Measurements from ENCODE around the gene LMAN2.
A peak's percentile ranks its signal among the peaks of the same experiment; 100 is the strongest.

The LMAN2 gene

GRCh38 chr5:177314376-177315342 lies 36.8 kb downstream of the LMAN2 start:
- H3K9ac ChIP-seq (ENCODE audit: low read length): no peak overlapping the region
- H3K27ac ChIP-seq (ENCODE audit: low read depth, low read length): no peak overlapping the region

DNA sequence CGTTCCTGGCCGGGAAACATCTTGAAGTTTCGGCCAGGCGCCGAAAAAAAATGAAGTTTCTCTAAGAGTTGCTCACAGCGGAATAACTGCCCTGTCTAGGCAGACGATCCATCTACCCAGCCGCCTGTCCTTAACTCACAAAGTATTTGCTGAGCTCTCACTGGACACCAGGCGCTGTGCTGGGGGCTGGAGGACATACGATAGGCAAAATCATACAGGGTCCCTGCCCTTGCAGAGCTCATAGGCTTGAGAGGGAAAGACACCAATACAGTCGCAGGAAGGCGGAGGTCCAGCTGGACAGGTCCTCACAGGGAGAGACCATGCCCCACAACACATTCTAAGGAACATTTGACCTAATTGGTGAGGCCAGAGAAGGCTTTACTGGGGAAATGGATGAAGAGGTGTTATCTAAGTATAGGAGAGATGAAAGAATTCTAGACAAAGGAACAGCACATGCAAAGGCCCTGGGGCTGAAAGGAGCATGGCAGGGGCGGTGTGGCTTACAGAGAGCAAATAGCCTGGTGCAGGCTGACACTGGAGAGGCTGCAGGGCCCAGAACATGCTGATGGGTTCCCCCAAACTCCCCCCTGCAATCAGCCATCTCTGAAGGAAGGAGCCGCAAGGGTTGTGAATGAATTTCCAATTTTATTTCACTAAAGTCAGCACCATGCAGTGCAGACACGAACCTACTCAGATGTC lies 37.8 kb downstream of the LMAN2 start:
- no peak overlapping the region for H3K9ac ChIP-seq (ENCODE audit: low read length)
- no peak overlapping the region for H3K27ac ChIP-seq (ENCODE audit: low read depth, low read length)
- H3K27me3 ChIP-seq (ENCODE audit: control insufficient read depth in 1 of 2, insufficient read depth in 2 of 2, low read length in 2 of 2): no peaks in the 10 kb centered on the region
- H3K36me3 ChIP-seq (ENCODE audit: insufficient read depth, low read length): no peaks in the 10 kb centered on the region
- no peaks in the 10 kb centered on the region for H3K9me3 ChIP-seq (ENCODE audit: low read length)
- H3K4me1 ChIP-seq (ENCODE audit: insufficient read depth, low read length): peaks cover 12% of the 10 kb centered on the region
- H3K4me3 ChIP-seq (ENCODE audit: low read depth in 1 of 2, low read length in 2 of 2): no peak overlapping the region

More at GRCh38 chr5:177314376-177315342, 36.8 kb downstream of the LMAN2 start:
- no peaks in the 10 kb centered on the region for H3K9me3 ChIP-seq (ENCODE audit: low read length)
- no peaks in the 10 kb centered on the region for H3K36me3 ChIP-seq (ENCODE audit: insufficient read depth, low read length)
- peaks cover 10% of the 10 kb centered on the region for H3K4me1 ChIP-seq (ENCODE audit: insufficient read depth, low read length)
- H3K27me3 ChIP-seq (ENCODE audit: control insufficient read depth in 1 of 2, insufficient read depth in 2 of 2, low read length in 2 of 2): no peaks in the 10 kb centered on the region
- H3K4me3 ChIP-seq (ENCODE audit: low read depth in 1 of 2, low read length in 2 of 2): no peak overlapping the region

- H3K9me3 ChIP-seq (ENCODE audit: low read length): no peaks in the 10 kb centered on the region
- H3K4me3 ChIP-seq (ENCODE audit: low read depth in 1 of 2, low read length in 2 of 2): peak overlapping the region in 1 of 2 donors; percentile 34
- no peak overlapping the region for H3K27ac ChIP-seq (ENCODE audit: low read depth, low read length)
- H3K4me1 ChIP-seq (ENCODE audit: insufficient read depth, low read length): peaks cover 12% of the 10 kb centered on the region
- H3K36me3 ChIP-seq (ENCODE audit: insufficient read depth, low read length): no peaks in the 10 kb centered on the region
- no peak overlapping the region for H3K9ac ChIP-seq (ENCODE audit: low read length)
- H3K27me3 ChIP-seq (ENCODE audit: control insufficient read depth in 1 of 2, insufficient read depth in 2 of 2, low read length in 2 of 2): no peaks in the 10 kb centered on the region
Observed at GRCh38 chr5:177312649-177313181, 38.8 kb downstream of the LMAN2 start.

- Histone ChIP-seq H3K27me3 (ENCODE audit: control insufficient read depth in 1 of 2, insufficient read depth in 2 of 2, low read length in 2 of 2) (no peaks in the 10 kb centered on the region), H3K4me1 (ENCODE audit: insufficient read depth, low read length) (peaks cover 12% of the 10 kb centered on the region), H3K9ac (ENCODE audit: low read length) (no peak within 1 kb of the TSS), H3K36me3 (ENCODE audit: insufficient read depth, low read length) (no peaks in the 10 kb centered on the region), H3K9me3 (ENCODE audit: low read length) (no peaks in the 10 kb centered on the region), H3K4me3 (ENCODE audit: low read depth in 1 of 2, low read length in 2 of 2) (peak within 1 kb of the TSS; percentile 29 to 68), H3K27ac (ENCODE audit: low read depth, low read length) (no peak within 1 kb of the TSS)
Observed at GRCh38 chr5:177311723-177312648, 39.5 kb downstream of the LMAN2 start, which contains the start of gene MXD3. MXD3 (minus strand) TSS chr5:177311898; CDS start chr5:177311830, 68 bp downstream.

- Histone ChIP-seq H3K9me3 (ENCODE audit: low read length) (no peaks in the 10 kb centered on the region), H3K4me3 (ENCODE audit: low read depth in 1 of 2, low read length in 2 of 2) (peak overlapping the region; percentile 29 to 68), H3K4me1 (ENCODE audit: insufficient read depth, low read length) (peaks cover 12% of the 10 kb centered on the region), H3K9ac (ENCODE audit: low read length) (no peak overlapping the region), H3K36me3 (ENCODE audit: insufficient read depth, low read length) (peaks cover 6% of the 10 kb centered on the region), H3K27me3 (ENCODE audit: control insufficient read depth in 1 of 2, insufficient read depth in 2 of 2, low read length in 2 of 2) (no peaks in the 10 kb centered on the region), H3K27ac (ENCODE audit: low read depth, low read length) (no peak overlapping the region)
Observed at GRCh38 chr5:177311392-177311722, 40.1 kb downstream of the LMAN2 start.

GRCh38 chr5:177310757-177311391 lies 40.6 kb downstream of the LMAN2 start:
- peaks cover 10% of the 10 kb centered on the region for H3K36me3 ChIP-seq (ENCODE audit: insufficient read depth, low read length)
- H3K27me3 ChIP-seq (ENCODE audit: control insufficient read depth in 1 of 2, insufficient read depth in 2 of 2, low read length in 2 of 2): no peaks in the 10 kb centered on the region
- H3K4me3 ChIP-seq (ENCODE audit: low read depth in 1 of 2, low read length in 2 of 2): no peak overlapping the region
- H3K27ac ChIP-seq (ENCODE audit: low read depth, low read length): no peak overlapping the region
- peaks cover 12% of the 10 kb centered on the region for H3K4me1 ChIP-seq (ENCODE audit: insufficient read depth, low read length)
- H3K9ac ChIP-seq (ENCODE audit: low read length): no peak overlapping the region
- no peaks in the 10 kb centered on the region for H3K9me3 ChIP-seq (ENCODE audit: low read length)

GRCh38 chr5:177310332-177310731 lies 41.1 kb downstream of the LMAN2 start:
- Histone ChIP-seq H3K4me1 (ENCODE audit: insufficient read depth, low read length) (peaks cover 16% of the 10 kb centered on the region), H3K9ac (ENCODE audit: low read length) (no peak overlapping the region), H3K36me3 (ENCODE audit: insufficient read depth, low read length) (peaks cover 15% of the 10 kb centered on the region), H3K9me3 (ENCODE audit: low read length) (no peaks in the 10 kb centered on the region), H3K27ac (ENCODE audit: low read depth, low read length) (no peak overlapping the region), H3K4me3 (ENCODE audit: low read depth in 1 of 2, low read length in 2 of 2) (no peak overlapping the region), H3K27me3 (ENCODE audit: control insufficient read depth in 1 of 2, insufficient read depth in 2 of 2, low read length in 2 of 2) (no peaks in the 10 kb centered on the region)

- no peak overlapping the region for H3K4me3 ChIP-seq (ENCODE audit: low read depth in 1 of 2, low read length in 2 of 2)
- H3K4me1 ChIP-seq (ENCODE audit: insufficient read depth, low read length): peaks cover 24% of the 10 kb centered on the region
- no peak overlapping the region for H3K9ac ChIP-seq (ENCODE audit: low read length)
- peaks cover 15% of the 10 kb centered on the region for H3K36me3 ChIP-seq (ENCODE audit: insufficient read depth, low read length)
- H3K9me3 ChIP-seq (ENCODE audit: low read length): no peaks in the 10 kb centered on the region
- H3K27ac ChIP-seq (ENCODE audit: low read depth, low read length): no peak overlapping the region
- no peaks in the 10 kb centered on the region for H3K27me3 ChIP-seq (ENCODE audit: control insufficient read depth in 1 of 2, insufficient read depth in 2 of 2, low read length in 2 of 2)
Observed at GRCh38 chr5:177309351-177310191, 41.9 kb downstream of the LMAN2 start.

GRCh38 chr5:177308740-177309139 lies 42.7 kb downstream of the LMAN2 start:
- H3K4me1 ChIP-seq (ENCODE audit: insufficient read depth, low read length): peaks cover 28% of the 10 kb centered on the region
- H3K27ac ChIP-seq (ENCODE audit: low read depth, low read length): no peak overlapping the region
- H3K9me3 ChIP-seq (ENCODE audit: low read length): no peaks in the 10 kb centered on the region
- H3K36me3 ChIP-seq (ENCODE audit: insufficient read depth, low read length): peaks cover 15% of the 10 kb centered on the region
- H3K9ac ChIP-seq (ENCODE audit: low read length): no peak overlapping the region
- H3K4me3 ChIP-seq (ENCODE audit: low read depth in 1 of 2, low read length in 2 of 2): no peak overlapping the region
- H3K27me3 ChIP-seq (ENCODE audit: control insufficient read depth in 1 of 2, insufficient read depth in 2 of 2, low read length in 2 of 2): no peaks in the 10 kb centered on the region
